EH (cell line): ENCODE data around the gene C2CD4A.
"Not testable (repeated sequence)": the region's sequence is repeated elsewhere in the genome, so short reads cannot be mapped to it uniquely, and the experiment has no call there.

Experiments used
- DNase-seq: peaks from one replicate; pipeline ENCODE4 v3.0.0-alpha.2; 2015; ENCODE audit warnings: low read depth

The C2CD4A gene

DNA sequence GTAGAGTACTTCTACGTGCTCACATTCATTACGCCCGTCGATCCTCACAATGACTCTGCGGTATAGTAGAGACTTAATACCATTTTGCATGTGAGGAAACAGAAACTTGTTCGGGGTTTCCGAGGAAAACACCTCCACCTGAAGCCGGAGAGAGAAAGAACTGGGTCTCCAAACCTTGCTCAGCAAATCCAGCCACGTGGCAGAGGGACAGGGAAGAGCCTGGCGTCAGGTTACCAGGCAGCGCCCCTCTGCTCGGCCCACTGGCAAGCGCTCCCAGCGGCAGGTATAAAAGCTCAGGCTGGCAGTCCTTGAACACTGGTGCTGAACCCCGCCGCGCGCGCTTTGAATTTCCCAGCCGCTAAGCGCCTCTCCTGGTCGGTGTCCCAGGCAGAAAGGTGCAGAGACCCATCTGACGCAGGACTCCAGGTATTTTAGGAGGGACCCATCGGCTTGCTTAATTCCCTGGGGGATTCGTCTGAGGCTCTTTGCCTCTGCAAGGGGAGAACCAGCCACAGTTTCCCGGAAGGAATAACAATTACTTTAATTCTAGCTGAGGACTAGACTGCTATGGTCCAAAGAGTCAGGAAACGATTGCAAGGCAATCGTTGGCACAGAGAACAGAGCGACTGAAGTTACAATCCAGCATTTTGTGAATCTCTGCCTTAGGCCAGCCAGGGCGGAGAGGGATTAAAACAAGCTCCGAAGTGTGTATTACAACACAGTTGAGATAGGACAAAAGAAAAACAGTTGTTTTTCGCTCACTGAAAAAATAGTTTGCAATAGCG lies at the start of gene C2CD4A:
Gene C2CD4A (plus strand): TSS at position 315 of the 785 bp plus-strand sequence. CDS start 637 bp downstream, outside the sequence.
- DNase-seq: peak; percentile 58

- peak; percentile 20 for DNase-seq
Observed at GRCh38 chr15:62020576-62021160, 46.1 kb upstream of the C2CD4A start.

DNA sequence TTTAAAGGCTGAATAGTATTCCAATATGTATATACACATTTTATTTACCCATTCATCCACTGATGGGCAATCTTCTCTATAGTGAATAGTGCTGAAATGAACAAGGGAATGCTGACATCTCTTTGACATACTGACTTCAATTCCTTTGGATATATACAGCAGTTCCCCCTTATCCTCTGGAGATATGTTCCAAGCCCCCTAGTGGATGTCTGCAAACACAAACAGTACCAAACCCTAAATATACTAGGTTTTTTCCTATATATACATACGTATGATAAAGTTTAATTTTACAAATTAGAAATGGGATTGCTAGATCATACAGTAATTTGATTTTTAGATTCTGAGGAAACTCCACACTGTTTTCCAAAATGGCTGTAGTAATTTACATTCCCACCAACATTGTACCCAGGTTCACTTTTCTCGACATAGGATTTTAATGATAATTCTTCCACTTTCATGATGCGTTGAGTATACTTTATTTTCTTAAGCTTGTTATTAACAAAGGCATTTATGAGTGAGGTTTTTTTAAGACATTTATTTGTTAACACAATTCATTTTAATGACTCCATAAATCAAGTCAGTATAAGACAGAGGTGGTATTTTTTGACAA lies 44.7 kb upstream of the C2CD4A start:
- DNase-seq: peak; percentile 4

DNA sequence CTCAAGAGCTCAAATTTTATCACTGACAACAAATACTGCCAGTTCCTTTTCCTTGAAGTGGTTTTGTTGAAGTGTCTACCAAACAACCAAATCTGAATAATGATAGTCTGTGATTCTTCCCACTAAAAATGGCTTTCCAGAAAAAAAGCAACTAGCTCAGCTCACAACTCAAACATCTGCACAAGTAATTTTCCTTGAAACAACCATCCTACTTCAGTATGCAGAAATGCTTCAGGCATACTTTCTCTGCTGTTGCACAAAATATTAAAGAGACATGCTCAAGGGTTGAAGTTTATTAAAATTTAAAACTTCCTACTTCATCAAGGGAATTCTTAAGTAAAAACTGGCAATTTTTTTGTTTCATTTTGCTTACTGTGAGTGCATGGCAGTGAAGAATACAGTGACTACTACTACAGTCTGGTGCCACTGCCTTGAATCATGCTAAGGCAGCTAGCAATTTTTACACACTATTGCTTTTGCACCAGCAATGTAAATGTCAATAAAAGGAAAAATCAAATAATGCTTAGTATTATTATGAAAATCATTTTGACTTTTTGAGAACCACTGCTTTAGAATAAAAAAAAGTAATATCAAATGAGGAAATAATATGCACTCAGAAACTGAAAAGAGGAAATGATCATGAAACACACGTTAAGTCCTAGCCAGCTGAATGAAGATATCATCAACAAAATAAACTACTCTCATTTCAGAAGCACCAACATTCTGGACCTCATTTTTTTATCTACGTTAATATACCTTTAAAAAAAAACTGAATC lies 40.1 kb upstream of the C2CD4A start:
- no peak for DNase-seq

- no peak for DNase-seq
Observed at GRCh38 chr15:62027263-62027565, 39.6 kb upstream of the C2CD4A start.

GRCh38 chr15:62027916-62028315 lies 38.9 kb upstream of the C2CD4A start:
- no peak for DNase-seq

DNA sequence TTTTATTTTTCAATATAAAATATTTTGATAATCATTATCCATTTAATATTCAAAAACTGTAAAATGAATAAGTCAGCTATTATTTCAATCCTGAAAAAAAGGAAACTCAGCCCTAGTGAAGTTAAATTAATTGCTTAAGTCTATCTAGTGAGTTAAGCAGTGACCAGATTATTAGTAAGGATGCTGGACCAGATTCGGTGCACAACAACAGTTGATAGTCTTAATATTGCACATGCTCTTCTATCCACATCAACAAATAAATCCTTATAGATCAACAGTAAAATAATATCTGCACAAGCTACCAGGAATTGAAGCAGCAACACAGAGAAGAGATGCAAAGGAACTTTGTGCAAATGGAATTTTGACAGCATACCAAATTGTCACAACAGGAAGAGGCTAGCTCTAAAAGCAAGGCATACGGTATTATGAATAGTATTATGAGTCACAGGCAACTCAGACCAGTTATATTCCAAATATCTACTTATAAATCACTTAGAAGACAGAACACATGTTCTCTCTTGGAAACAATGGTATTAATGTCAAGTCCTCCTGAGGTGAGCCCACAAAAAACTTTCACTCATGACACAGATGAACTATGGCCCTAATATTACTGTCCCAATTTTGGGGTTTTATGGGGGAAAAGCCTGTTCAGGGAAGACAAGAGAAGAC lies 31.4 kb upstream of the C2CD4A start:
- peak; percentile 81 for DNase-seq

DNA sequence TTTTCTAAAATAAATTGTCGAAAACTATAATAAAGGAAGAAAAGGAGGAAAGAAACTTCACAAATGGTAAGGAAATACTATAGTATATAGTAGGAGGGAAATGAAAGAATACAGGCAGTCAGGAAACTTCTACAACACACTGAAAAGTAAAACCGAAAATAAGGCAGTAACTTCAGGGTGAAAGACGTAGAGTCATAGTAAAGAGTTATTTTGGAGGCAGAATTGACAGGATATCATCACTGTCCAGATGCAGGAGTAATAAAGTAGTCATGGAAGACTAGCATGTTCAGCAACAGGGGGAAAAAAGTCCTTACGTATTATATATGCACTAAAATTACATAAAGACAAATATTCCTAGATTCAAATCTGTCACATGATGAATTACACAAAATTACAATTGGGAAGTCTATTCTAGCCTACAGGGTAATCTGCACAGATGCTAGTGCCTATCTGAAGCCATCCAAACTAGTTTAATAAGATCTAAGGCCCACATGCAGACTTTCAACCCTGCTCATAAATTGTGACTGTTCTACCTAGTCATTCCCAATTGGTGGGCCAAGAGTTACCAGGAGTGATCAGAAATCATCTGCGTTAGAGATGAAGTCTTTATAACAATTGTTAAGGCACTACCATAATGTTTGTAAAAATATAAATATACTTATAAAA lies 20.6 kb upstream of the C2CD4A start:
- DNase-seq: no peak

GRCh38 chr15:62047282-62047827 lies 19.4 kb upstream of the C2CD4A start:
- no peak for DNase-seq

GRCh38 chr15:62048254-62048653 lies 18.5 kb upstream of the C2CD4A start:
- DNase-seq: not testable (repeated sequence)

GRCh38 chr15:62050115-62050514 lies 16.7 kb upstream of the C2CD4A start:
- no peak for DNase-seq

DNA sequence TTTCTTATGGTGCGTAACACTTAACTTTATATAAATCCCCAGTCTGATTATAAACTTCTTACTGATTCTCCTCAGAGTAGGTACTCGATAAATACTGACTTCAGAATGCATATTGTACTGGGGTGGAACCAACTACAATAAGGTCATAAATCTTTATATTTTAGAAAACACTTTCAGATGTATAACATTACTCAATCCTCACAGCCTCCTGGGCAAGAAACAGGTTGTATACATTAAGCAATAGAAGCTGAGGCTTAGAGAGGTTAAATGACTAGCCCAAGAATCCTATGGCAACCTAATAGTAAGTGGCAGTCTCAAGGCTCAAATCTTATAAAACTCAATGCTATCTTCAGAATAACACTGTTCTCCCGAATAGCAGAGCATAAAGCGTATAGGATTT lies 15.6 kb upstream of the C2CD4A start:
- DNase-seq: no peak

GRCh38 chr15:62052713-62053112 lies 14.1 kb upstream of the C2CD4A start:
- no peak for DNase-seq

DNA sequence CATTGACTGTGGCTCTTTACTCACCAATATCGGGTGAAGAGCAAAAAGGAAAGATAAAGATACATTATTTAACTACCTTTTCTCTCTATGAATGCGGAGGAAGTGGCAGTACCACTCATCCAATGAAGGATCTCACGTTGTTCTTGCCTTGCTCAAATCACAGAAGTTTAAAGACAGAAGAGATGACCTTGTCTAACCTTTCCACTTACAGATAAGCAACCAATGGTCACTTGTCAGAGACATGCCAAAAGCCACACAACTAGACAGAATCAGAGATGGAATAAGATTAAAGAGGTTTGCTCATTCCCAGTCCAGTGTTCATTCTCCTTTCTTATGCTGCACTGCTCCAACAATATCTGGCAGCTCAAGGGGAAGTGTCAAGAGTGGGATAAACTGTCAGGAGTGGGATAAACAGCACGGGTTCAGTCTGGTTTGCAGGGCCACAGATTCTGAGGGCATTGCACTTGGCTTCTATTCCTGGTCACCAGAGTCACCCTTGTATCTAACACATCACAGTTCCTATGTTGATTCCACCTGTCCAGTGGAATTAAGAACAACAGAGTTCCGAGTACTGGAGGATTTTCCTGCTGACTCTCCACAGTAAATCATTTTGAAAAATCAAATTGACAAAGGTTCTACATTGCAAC lies 13.2 kb upstream of the C2CD4A start:
- no peak for DNase-seq

DNA sequence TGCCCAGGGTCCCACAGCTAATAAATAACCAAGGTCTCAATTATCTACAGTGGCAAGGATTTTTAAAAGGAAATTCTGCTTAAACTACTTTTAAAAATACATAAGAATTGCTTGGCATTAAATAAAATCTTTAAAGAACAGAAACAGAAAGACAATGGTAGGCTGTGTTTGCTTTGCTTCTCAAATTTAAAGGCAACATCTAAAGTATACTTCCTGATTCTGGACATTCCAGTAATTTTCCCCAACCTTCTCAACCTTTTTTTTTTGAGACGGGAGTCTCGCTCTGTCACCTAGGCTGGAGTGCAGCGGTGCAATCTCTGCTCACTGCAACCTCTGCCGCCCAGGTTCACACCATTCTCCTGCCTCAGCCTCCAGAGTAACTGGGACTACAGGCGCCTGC lies 11.8 kb upstream of the C2CD4A start:
- no peak for DNase-seq

DNA sequence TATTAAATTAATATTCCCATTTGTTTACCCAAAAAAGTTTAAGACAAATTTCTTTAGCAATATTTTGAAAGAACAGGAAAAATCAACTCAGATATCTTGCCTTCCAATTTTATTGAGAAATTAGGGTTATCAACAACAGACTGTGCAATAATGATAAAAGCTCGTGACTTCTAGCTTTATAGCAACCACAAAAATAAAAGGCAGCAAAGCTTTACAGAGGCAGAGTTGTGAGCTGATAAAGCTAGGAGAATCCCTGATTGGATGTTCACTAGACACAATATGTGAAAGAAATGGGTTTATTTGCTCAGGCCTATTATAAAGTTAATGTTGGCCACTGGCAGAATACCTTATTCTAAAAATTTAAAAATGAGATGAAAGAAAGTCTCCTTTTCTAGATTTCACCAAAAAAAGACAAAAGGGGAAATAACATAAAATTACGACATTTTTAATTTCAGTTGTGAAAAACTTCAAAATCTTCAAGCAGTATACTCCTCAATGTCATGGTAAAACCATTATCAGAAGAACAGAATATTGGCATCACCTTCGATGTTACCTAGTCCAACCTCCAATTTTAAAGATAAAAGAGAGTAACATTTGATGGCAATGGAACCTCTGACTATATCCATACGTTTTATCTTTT lies 9.3 kb upstream of the C2CD4A start:
- no peak for DNase-seq

DNA sequence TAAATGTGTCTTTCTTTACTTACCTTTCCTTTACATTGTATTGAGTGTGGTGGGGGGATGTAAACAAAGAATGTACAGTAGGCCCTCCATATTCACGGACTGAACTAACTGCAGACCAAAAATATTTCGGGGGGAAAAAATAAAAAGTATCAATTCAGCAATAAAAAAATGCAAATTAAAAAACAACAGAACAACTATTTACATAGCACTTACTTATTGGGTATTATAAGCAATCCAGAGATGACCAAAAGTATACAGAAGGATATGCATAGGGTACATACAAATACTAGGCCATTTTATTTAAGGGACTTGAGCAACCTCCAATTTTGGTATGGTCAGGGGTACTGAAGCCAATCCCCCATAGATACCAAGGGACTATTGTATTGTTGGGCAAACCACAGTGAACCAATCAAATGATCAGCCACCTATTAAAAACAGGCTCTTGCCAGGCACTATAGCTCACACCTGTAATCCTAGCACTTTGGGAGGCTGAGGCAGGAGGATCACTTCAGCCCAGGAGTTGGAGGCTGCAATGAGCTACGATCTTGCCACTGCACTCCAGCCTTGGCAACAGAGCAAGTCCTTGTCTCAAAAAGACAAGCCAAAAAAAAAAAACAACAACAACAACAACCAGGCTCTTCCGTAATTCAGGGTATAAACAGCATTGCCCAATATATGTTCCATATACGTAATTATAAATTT lies 8.3 kb upstream of the C2CD4A start:
- DNase-seq: no peak

GRCh38 chr15:62059108-62059815 lies 7.5 kb upstream of the C2CD4A start:
- DNase-seq: peak; percentile 7

DNA sequence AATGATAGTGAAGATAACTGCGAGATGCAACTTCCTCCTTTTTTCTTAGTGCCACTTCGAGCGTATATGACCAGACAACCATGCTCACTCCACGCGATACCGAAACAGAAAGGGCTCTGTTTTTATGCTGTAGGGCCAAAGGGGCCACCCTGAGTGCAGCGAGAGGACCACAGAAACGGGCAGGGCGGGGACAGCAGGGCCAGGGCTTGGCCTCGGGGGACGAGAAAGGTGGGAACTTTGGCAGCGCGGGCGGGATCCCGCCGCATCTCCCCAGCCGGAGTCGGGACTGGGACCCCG lies 7.0 kb upstream of the C2CD4A start:
- DNase-seq: peak; percentile 72
